ENCODE data around the gene JPH2. TPM values are rescaled to one million over a fixed set of nuclear protein-coding genes. Genes with fewer than 3 reads are reported as not detected.
"Not testable (repeated sequence)": the region's sequence is repeated elsewhere in the genome, so short reads cannot be mapped to it uniquely, and the experiment has no call there.

JPH2 gene
- total RNA-seq, 1 donor from 2014 or later = 18.5 TPM

DNA sequence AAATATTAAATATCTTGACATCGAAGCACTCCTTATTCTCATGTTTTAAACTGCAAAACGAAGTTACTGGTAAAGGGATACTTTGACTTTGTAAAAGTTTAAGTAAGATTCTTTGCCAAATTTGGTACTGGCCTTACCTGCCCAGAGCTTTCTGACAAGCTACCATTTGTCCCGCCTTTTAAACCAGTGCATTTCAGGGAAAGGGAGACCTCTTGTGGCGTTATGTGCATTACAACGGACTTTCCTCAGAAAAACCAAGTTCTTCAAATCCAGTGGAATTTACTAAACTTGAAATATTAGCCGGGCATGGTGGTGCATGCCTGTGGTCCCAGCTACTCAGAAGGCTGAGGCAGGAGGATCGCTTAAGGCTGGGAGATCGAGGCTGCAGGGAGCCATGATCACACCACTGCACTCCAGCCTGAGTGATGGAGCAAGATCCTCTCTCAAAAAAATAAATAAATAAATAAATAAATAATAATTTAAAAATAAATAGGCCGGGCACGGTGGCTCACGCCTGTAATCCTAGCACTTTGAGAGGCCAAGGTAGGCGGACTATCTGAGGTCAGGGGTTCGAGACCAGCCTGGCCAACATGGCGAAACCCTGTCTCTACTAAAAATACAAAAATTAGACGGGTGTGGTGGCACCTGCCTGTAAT is 3.3 kb upstream of the JPH2 start:
- peaks cover 18% of the 10 kb centered on the region for H3K4me1 ChIP-seq (ENCODE audit: insufficient read depth, low read length)
- H3K27ac ChIP-seq (ENCODE audit: low read depth, low read length); H3K27ac Mint-ChIP-seq (ENCODE audit: unreplicated experiment); H3K4me3 ChIP-seq (ENCODE audit: insufficient read depth, low read depth, low read length); H3K79me2 ChIP-seq (ENCODE audit: insufficient read depth, low read length); H3K36me3 ChIP-seq (ENCODE audit: insufficient read depth, low read length); H3K27me3 Mint-ChIP-seq (ENCODE audit: low read depth, unreplicated experiment); H3K4me3 Mint-ChIP-seq (ENCODE audit: unreplicated experiment); H3K9ac ChIP-seq (ENCODE audit: low read length); FAIRE-seq; H2AFZ ChIP-seq (ENCODE audit: low read depth, low read length); H3K9me3 ChIP-seq (ENCODE audit: insufficient read depth, low read depth, low read length); H3K4me2 ChIP-seq (ENCODE audit: low read length); H3K36me3 Mint-ChIP-seq (ENCODE audit: low read depth, unreplicated experiment); H3K27me3 ChIP-seq (ENCODE audit: insufficient read depth, low read length); H3K9me3 Mint-ChIP-seq (ENCODE audit: unreplicated experiment); H4K20me1 ChIP-seq (ENCODE audit: insufficient read depth, low read length): not testable (repeated sequence)
- peak; percentile 82 for TF ChIP-seq CTCF (IDR thresholded peaks at IDR 0.05; ENCODE audit: insufficient read depth, low read depth, low read length)
- peaks cover 22% of the 10 kb centered on the region for H3K4me1 Mint-ChIP-seq (ENCODE audit: low read depth, unreplicated experiment)
- DNase-seq (ENCODE audit: low read depth) = peak; percentile 49

DNA sequence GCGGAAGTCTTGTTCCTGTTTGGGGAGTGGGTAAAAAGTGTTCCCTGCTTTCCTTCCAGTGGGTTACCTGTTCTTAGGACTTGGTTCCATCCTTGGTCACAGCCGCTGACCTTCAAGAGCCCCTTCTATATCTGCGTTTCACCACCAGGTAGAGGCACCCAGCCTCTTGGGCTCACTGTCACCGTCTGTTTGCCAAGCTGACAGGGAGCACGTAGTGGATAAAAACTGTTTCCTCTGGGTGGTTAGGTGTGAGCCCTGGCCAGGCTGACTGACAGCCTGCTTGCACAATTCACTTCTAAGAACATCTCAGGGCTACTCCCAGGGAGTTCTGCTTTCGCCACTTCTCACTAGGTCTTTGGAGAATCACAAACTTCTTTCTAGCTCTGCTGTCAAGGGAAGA is 1.8 kb upstream of the JPH2 start:
- FAIRE-seq (no peak), DNase-seq (ENCODE audit: low read depth) (no peak)
- Histone ChIP-seq H3K36me3 (ENCODE audit: insufficient read depth, low read length) (no peaks in the 10 kb centered on the region), H3K4me2 (ENCODE audit: low read length) (no peak overlapping the region), H2AFZ (ENCODE audit: low read depth, low read length) (no peak overlapping the region), H3K79me2 (ENCODE audit: insufficient read depth, low read length) (peaks cover 4% of the 10 kb centered on the region), H4K20me1 (ENCODE audit: insufficient read depth, low read length) (no peaks in the 10 kb centered on the region), H3K27me3 (ENCODE audit: insufficient read depth, low read length) (no peaks in the 10 kb centered on the region), H3K4me1 (ENCODE audit: insufficient read depth, low read length) (peaks cover 18% of the 10 kb centered on the region), H3K9me3 (ENCODE audit: insufficient read depth, low read depth, low read length) (no peaks in the 10 kb centered on the region), H3K27ac (ENCODE audit: low read depth, low read length) (no peak overlapping the region), H3K4me3 (ENCODE audit: insufficient read depth, low read depth, low read length) (no peak overlapping the region), H3K9ac (ENCODE audit: low read length) (no peak overlapping the region)
- Mint-ChIP-seq H3K27ac (ENCODE audit: unreplicated experiment) (no peak overlapping the region), H3K9me3 (ENCODE audit: unreplicated experiment) (no peaks in the 10 kb centered on the region), H3K36me3 (ENCODE audit: low read depth, unreplicated experiment) (no peaks in the 10 kb centered on the region), H3K27me3 (ENCODE audit: low read depth, unreplicated experiment) (peaks cover 2% of the 10 kb centered on the region), H3K4me1 (ENCODE audit: low read depth, unreplicated experiment) (peaks cover 29% of the 10 kb centered on the region), H3K4me3 (ENCODE audit: unreplicated experiment) (no peak overlapping the region)
- no peak for TF ChIP-seq CTCF (IDR thresholded peaks at IDR 0.05; ENCODE audit: insufficient read depth, low read depth, low read length)
- no peak for TF ChIP-seq EZH2 (IDR thresholded peaks at IDR 0.05; ENCODE audit: insufficient read depth, low read length)
